HuH-7 (cell line): ENCODE measurements around the gene AMOTL1.
"Not testable (repeated sequence)": the region's sequence is repeated elsewhere in the genome, so short reads cannot be mapped to it uniquely, and the experiment has no call there.

ENCODE experiments used
- DNase-seq: peaks from one replicate; pipeline ENCODE4 v3.0.0; 2011; ENCODE audit warnings: low spot score

AMOTL1 gene

GRCh38 chr11:94771390-94771789 lies 3.2 kb downstream of the AMOTL1 start:
- DNase-seq, result no peak

GRCh38 chr11:94771951-94772350 lies 3.8 kb downstream of the AMOTL1 start:
- no peak for DNase-seq

- DNase-seq, result no peak
Measured at GRCh38 chr11:94773842-94774241, 5.7 kb downstream of the AMOTL1 start.

- DNase-seq, result no peak
Measured at GRCh38 chr11:94774345-94774744, 6.2 kb downstream of the AMOTL1 start.

- no peak for DNase-seq
Measured at GRCh38 chr11:94775567-94776327, 7.6 kb downstream of the AMOTL1 start.

GRCh38 chr11:94776351-94777321 lies 8.5 kb downstream of the AMOTL1 start:
- DNase-seq, result no peak

GRCh38 chr11:94780432-94780831 lies 12.3 kb downstream of the AMOTL1 start:
- no peak for DNase-seq

- no peak for DNase-seq
Measured at GRCh38 chr11:94781837-94782236, 13.7 kb downstream of the AMOTL1 start.

- no peak for DNase-seq
Measured at GRCh38 chr11:94782446-94782845, 14.3 kb downstream of the AMOTL1 start.

- DNase-seq, result no peak
Measured at GRCh38 chr11:94784884-94785283, 16.7 kb downstream of the AMOTL1 start.

- no peak for DNase-seq
Measured at GRCh38 chr11:94785509-94785908, 17.4 kb downstream of the AMOTL1 start.

- DNase-seq, result no peak
Measured at GRCh38 chr11:94786264-94787126, 18.3 kb downstream of the AMOTL1 start.

- no peak for DNase-seq
Measured at GRCh38 chr11:94787801-94788200, 19.6 kb downstream of the AMOTL1 start.

- DNase-seq, result no peak
Measured at GRCh38 chr11:94788396-94788795, 20.2 kb downstream of the AMOTL1 start.

- DNase-seq, result no peak
Measured at GRCh38 chr11:94790197-94790596, 22.0 kb downstream of the AMOTL1 start.

GRCh38 chr11:94790661-94791180 lies 22.6 kb downstream of the AMOTL1 start:
- no peak for DNase-seq

- DNase-seq, result no peak
Measured at GRCh38 chr11:94791216-94791889, 23.2 kb downstream of the AMOTL1 start.

- not testable (repeated sequence) for DNase-seq
Measured at GRCh38 chr11:94791942-94792341, 23.8 kb downstream of the AMOTL1 start.

- no peak for DNase-seq
Measured at GRCh38 chr11:94792451-94792850, 24.3 kb downstream of the AMOTL1 start.

GRCh38 chr11:94793002-94793401 lies 24.8 kb downstream of the AMOTL1 start:
- no peak for DNase-seq

GRCh38 chr11:94793822-94794221 lies 25.7 kb downstream of the AMOTL1 start:
- DNase-seq, result no peak
